Caco-2 (cell line): Measurements from ENCODE around the gene TENM4. TPM values are rescaled to one million over a fixed set of nuclear protein-coding genes. Genes with fewer than 3 reads are reported as not detected.

Source experiments
- BruUV-seq: library from RNA; stranded (reverse); fragments of 400-500 nt; replicated peaks from 2 replicates; lab custom pipeline; 2021; lab: Mats Ljungman, UMichigan
- CTCF ChIA-PET: fragments of 300-600 bp; sonication (Branson Sonifier 250); formaldehyde crosslinking; loops from one replicate; lab custom pipeline; 2022; ENCODE audit warnings: antibody characterized with exemption; lab: Charles Lee
- POLR2A ChIA-PET: fragments of 300-600 bp; sonication (Branson Sonifier 250); formaldehyde crosslinking; loops from one replicate; lab custom pipeline; 2022; ENCODE audit warnings: antibody characterized with exemption; lab: Charles Lee
- DNase-seq, 2 experiments: peaks; one replicate each; pipeline versions ENCODE4 v3.0.0 to v3.0.0-alpha.2; 2020 to 2022
- H3K27me3 ChIP-seq: replicated peaks from 2 replicates; pipeline ENCODE4 v1.6.0; 2011; ENCODE audit warnings: low read length; ENCODE audit not compliant: control insufficient read depth, insufficient read depth
- H3K36me3 ChIP-seq: 2 replicates; pipeline ENCODE4 v1.5.1; 2011; ENCODE audit warnings: low read length; ENCODE audit not compliant: control insufficient read depth, insufficient read depth
- H3K4me1 ChIP-seq: fragments of 250-450 bp; sonication (Bioruptor Pico); 2 replicates; pipeline ENCODE4 v1.5.1; 2020; ENCODE audit warnings: mild to moderate bottlenecking
- H3K4me3 ChIP-seq: 2 replicates; pipeline ENCODE4 v1.5.1; 2011; ENCODE audit warnings: low read depth, mild to moderate bottlenecking, control low read depth, low read length
- H3K9me3 ChIP-seq: fragments of 250-450 bp; sonication (Bioruptor Pico); 2 replicates; pipeline ENCODE4 v1.5.1; 2020; ENCODE audit warnings: mild to moderate bottlenecking, moderate library complexity
- H3K27ac Mint-ChIP-seq: one replicate; pipeline ENCODE4 v1.8.0; 2022; ENCODE audit warnings: mixed read lengths; ENCODE audit not compliant: unreplicated experiment
- H3K27me3 Mint-ChIP-seq: one replicate; pipeline ENCODE4 v1.8.0; 2022; ENCODE audit warnings: mixed read lengths; ENCODE audit not compliant: insufficient read depth, unreplicated experiment
- H3K36me3 Mint-ChIP-seq: one replicate; pipeline ENCODE4 v1.8.0; 2022; ENCODE audit warnings: mild to moderate bottlenecking, mixed read lengths; ENCODE audit not compliant: insufficient read depth, unreplicated experiment
- H3K4me1 Mint-ChIP-seq: one replicate; pipeline ENCODE4 v1.8.0; 2022; ENCODE audit warnings: low read depth, mixed read lengths; ENCODE audit not compliant: unreplicated experiment
- H3K4me3 Mint-ChIP-seq: one replicate; pipeline ENCODE4 v1.8.0; 2022; ENCODE audit warnings: mild to moderate bottlenecking, moderate library complexity, mixed read lengths; ENCODE audit not compliant: unreplicated experiment
- H3K9me3 Mint-ChIP-seq: one replicate; pipeline ENCODE4 v1.8.0; 2022; ENCODE audit warnings: mixed read lengths; ENCODE audit not compliant: unreplicated experiment
- CTCF ChIP-seq, 2 experiments: fragments of 200-600 bp in 1 of 2; IDR thresholded peaks; 1 replicate in 1 of 2; 2 replicates in 1 of 2; pipeline versions ENCODE4 v1.5.1 to v1.8.0; 2011 to 2022; ENCODE audit warnings: antibody characterized with exemption in 1 of 2, control low read depth in 1 of 2, inconsistent platforms in 1 of 2, low read depth in 1 of 2, low read length in 1 of 2, mild to moderate bottlenecking in 1 of 2, moderate library complexity in 1 of 2; ENCODE audit not compliant: insufficient read depth in 1 of 2, severe bottlenecking in 1 of 2, unreplicated experiment in 1 of 2
- intact Hi-C: fragments of 100-400 bp; cut with micrococcal nuclease; formaldehyde crosslinking; loops from one replicate; pipeline ENCODE4 v1.10.0; 2022; ENCODE audit not compliant: unreplicated experiment
- total RNA-seq: library from RNA; stranded (reverse); gene quantifications from 2 replicates; pipeline ENCODE4 v1.2.3, GENCODE V29; 2022

TENM4 gene
- total RNA-seq, 1 experiment from 2014 or later = 1.1 TPM

GRCh38 chr11:79170321-79170720, 270.5 kb downstream of the TENM4 start:
- peaks cover 11% of the 10 kb centered on the region for H3K4me1 Mint-ChIP-seq
- POLR2A ChIA-PET = no interaction called here
- BruUV-seq = no TSS peak

GRCh38 chr11:79168530-79169110, 272.2 kb downstream of the TENM4 start:
- H3K4me3 Mint-ChIP-seq = no peak overlapping the region
- no peaks in the 10 kb centered on the region for H3K36me3 ChIP-seq
- no peaks in the 10 kb centered on the region for H3K9me3 Mint-ChIP-seq
- peaks cover 8% of the 10 kb centered on the region for H3K4me1 Mint-ChIP-seq
- H3K4me3 ChIP-seq = no peak overlapping the region
- H3K27me3 Mint-ChIP-seq = peaks cover 2% of the 10 kb centered on the region
- no peaks in the 10 kb centered on the region for H3K27me3 ChIP-seq
- H3K27ac Mint-ChIP-seq = no peak overlapping the region
- no TSS peak for BruUV-seq
- no peaks in the 10 kb centered on the region for H3K9me3 ChIP-seq
- ChIA-PET CTCF (no interaction called here), POLR2A (no interaction called here)
- intact Hi-C loops = no loop called here
- no peak for DNase-seq
- TF ChIP-seq CTCF (IDR thresholded peaks at IDR 0.05; ENCODE audit: insufficient read depth in 1 of 2, low read depth in 1 of 2, low read length in 1 of 2, severe bottlenecking in 1 of 2, unreplicated experiment in 1 of 2) = no peak
- peaks cover 11% of the 10 kb centered on the region for H3K4me1 ChIP-seq
- no peaks in the 10 kb centered on the region for H3K36me3 Mint-ChIP-seq

More at GRCh38 chr11:79170321-79170720, 270.5 kb downstream of the TENM4 start:
- H3K9me3 Mint-ChIP-seq = no peaks in the 10 kb centered on the region
- CTCF ChIA-PET = no interaction called here
- no peak overlapping the region for H3K27ac Mint-ChIP-seq
- TF ChIP-seq CTCF (IDR thresholded peaks at IDR 0.05; ENCODE audit: insufficient read depth in 1 of 2, low read depth in 1 of 2, low read length in 1 of 2, severe bottlenecking in 1 of 2, unreplicated experiment in 1 of 2) = no peak
- peaks cover 10% of the 10 kb centered on the region for H3K4me1 ChIP-seq
- no peak overlapping the region for H3K4me3 ChIP-seq
- no peaks in the 10 kb centered on the region for H3K36me3 Mint-ChIP-seq
- H3K27me3 ChIP-seq = no peaks in the 10 kb centered on the region
- H3K36me3 ChIP-seq = no peaks in the 10 kb centered on the region
- DNase-seq = no peak
- no peaks in the 10 kb centered on the region for H3K9me3 ChIP-seq
- intact Hi-C loops = no loop called here
- no peak overlapping the region for H3K4me3 Mint-ChIP-seq
- H3K27me3 Mint-ChIP-seq = peaks cover 6% of the 10 kb centered on the region

- Mint-ChIP-seq H3K27me3 (peaks cover 2% of the 10 kb centered on the region), H3K27ac (no peak overlapping the region), H3K4me3 (no peak overlapping the region), H3K9me3 (no peaks in the 10 kb centered on the region), H3K4me1 (peaks cover 8% of the 10 kb centered on the region), H3K36me3 (no peaks in the 10 kb centered on the region)
- no peaks in the 10 kb centered on the region for H3K36me3 ChIP-seq
- no TSS peak for BruUV-seq
- intact Hi-C loops = no loop called here
- no peak overlapping the region for H3K4me3 ChIP-seq
- peaks cover 11% of the 10 kb centered on the region for H3K4me1 ChIP-seq
- ChIA-PET CTCF (no interaction called here), POLR2A (no interaction called here)
- H3K9me3 ChIP-seq = no peaks in the 10 kb centered on the region
- DNase-seq = no peak
- no peaks in the 10 kb centered on the region for H3K27me3 ChIP-seq
- no peak for TF ChIP-seq CTCF (IDR thresholded peaks at IDR 0.05; ENCODE audit: insufficient read depth in 1 of 2, low read depth in 1 of 2, low read length in 1 of 2, severe bottlenecking in 1 of 2, unreplicated experiment in 1 of 2)
Observed at GRCh38 chr11:79167510-79168188, 273.2 kb downstream of the TENM4 start.
